Measurements from ENCODE around the gene NSMCE1. TPM values are rescaled to one million over a fixed set of nuclear protein-coding genes. Genes with fewer than 3 reads are reported as not detected.
"Not testable (repeated sequence)": the region's sequence is repeated elsewhere in the genome, so short reads cannot be mapped to it uniquely, and the experiment has no call there.

Gene NSMCE1
- total RNA-seq, 1 donor from 2014 or later = 72.1 TPM

GRCh38 chr16:27216297-27216885 is 52.2 kb downstream of the NSMCE1 start:
- no peak for DNase-seq (ENCODE audit: low read depth)

- DNase-seq (ENCODE audit: low read depth) = no peak
Measured at GRCh38 chr16:27215660-27216059, 52.9 kb downstream of the NSMCE1 start.

- DNase-seq (ENCODE audit: low read depth) = no peak
Measured at GRCh38 chr16:27214084-27214961, 54.2 kb downstream of the NSMCE1 start.

GRCh38 chr16:27211026-27211425 is 57.5 kb downstream of the NSMCE1 start:
- no peak for DNase-seq (ENCODE audit: low read depth)

- DNase-seq (ENCODE audit: low read depth) = no peak
Measured at GRCh38 chr16:27210174-27210573, 58.4 kb downstream of the NSMCE1 start.

GRCh38 chr16:27209591-27209990 is 59.0 kb downstream of the NSMCE1 start:
- no peak for DNase-seq (ENCODE audit: low read depth)

GRCh38 chr16:27208796-27209195 is 59.8 kb downstream of the NSMCE1 start:
- DNase-seq (ENCODE audit: low read depth) = peak; percentile 80

- DNase-seq (ENCODE audit: low read depth) = no peak
Measured at GRCh38 chr16:27208081-27208680, 60.4 kb downstream of the NSMCE1 start.

GRCh38 chr16:27207121-27207520 is 61.5 kb downstream of the NSMCE1 start:
- peak; percentile 31 for DNase-seq (ENCODE audit: low read depth)

GRCh38 chr16:27205423-27206065 is 63.0 kb downstream of the NSMCE1 start:
- DNase-seq (ENCODE audit: low read depth) = no peak

- no peak for DNase-seq (ENCODE audit: low read depth)
Measured at GRCh38 chr16:27204312-27204915, 64.2 kb downstream of the NSMCE1 start.

- peak; percentile 98 for DNase-seq (ENCODE audit: low read depth)
Measured at GRCh38 chr16:27203507-27204311, 64.9 kb downstream of the NSMCE1 start, which contains the start of gene KDM8. TSS of gene KDM8 (plus strand) at chr16:27203526. CDS start at chr16:27210124, 6,598 bp downstream.

GRCh38 chr16:27202923-27203506 is 65.6 kb downstream of the NSMCE1 start:
- no peak for DNase-seq (ENCODE audit: low read depth)

- DNase-seq (ENCODE audit: low read depth) = not testable (repeated sequence)
Measured at GRCh38 chr16:27200914-27201313, 67.7 kb downstream of the NSMCE1 start.

GRCh38 chr16:27199736-27200135 is 68.8 kb downstream of the NSMCE1 start:
- peak; percentile 7 for DNase-seq (ENCODE audit: low read depth)

GRCh38 chr16:27199235-27199586 is 69.4 kb downstream of the NSMCE1 start:
- DNase-seq (ENCODE audit: low read depth) = no peak

GRCh38 chr16:27198451-27199234 is 69.9 kb downstream of the NSMCE1 start:
- DNase-seq (ENCODE audit: low read depth) = no peak

GRCh38 chr16:27197004-27197403 is 71.6 kb downstream of the NSMCE1 start:
- no peak for DNase-seq (ENCODE audit: low read depth)

- DNase-seq (ENCODE audit: low read depth) = no peak
Measured at GRCh38 chr16:27195941-27196595, 72.5 kb downstream of the NSMCE1 start.

Data from renal cortical epithelial cell (primary cell).